Prostate gland (tissue), 2 donors: ENCODE data around the gene ACTN4. TPM values are rescaled to one million over a fixed set of nuclear protein-coding genes. Genes with fewer than 3 reads are reported as not detected.
"Not testable (repeated sequence)": the region's sequence is repeated elsewhere in the genome, so short reads cannot be mapped to it uniquely, and the experiment has no call there.

Source experiments
- DNase-seq: peaks from one replicate; pipeline ENCODE4 v3.0.0-alpha.2; 2019; ENCODE audit warnings: low spot score
- H3K27ac ChIP-seq, 2 donors: fragments of 200-600 bp; sonication (generic); 2 replicates each; pipeline ENCODE4 v1.5.1; 2017 to 2019
- H3K27me3 ChIP-seq: fragments of 200-600 bp; sonication (generic); replicated peaks from 2 replicates; pipeline ENCODE4 v1.5.1; 2019; ENCODE audit not compliant: insufficient read depth
- H3K36me3 ChIP-seq, 2 donors: fragments of 200-600 bp; sonication (generic); 1 replicate in 1 of 2; 2 replicates in 1 of 2; pipeline versions ENCODE4 v1.5.1 to v1.8.1; 2017 to 2019
- H3K4me1 ChIP-seq: fragments of 200-600 bp; sonication (generic); replicated peaks from 2 replicates; pipeline ENCODE4 v1.5.1; 2019
- H3K4me3 ChIP-seq, 2 donors: fragments of 200-600 bp; sonication (generic); 2 replicates each; pipeline ENCODE4 v1.5.1; 2017 to 2019
- H3K9me3 ChIP-seq: fragments of 200-600 bp; sonication (generic); 2 replicates; pipeline ENCODE4 v1.5.1; 2017
- POLR2A ChIP-seq: fragments of 450-650 bp; IDR thresholded peaks from one replicate; pipeline ENCODE4 v1.6.1; 2016; ENCODE audit warnings: antibody characterized with exemption, mild to moderate bottlenecking
- POLR2AphosphoS5 ChIP-seq: sonication (generic); formaldehyde crosslinking; IDR thresholded peaks from one replicate; pipeline ENCODE4 v1.6.1; 2017; ENCODE audit warnings: antibody characterized with exemption
- WGBS: methylation state at CpG from one replicate; pipeline ENCODE4 v1.1.5; 2018; 5-methylcytosine and 5-hydroxymethylcytosine counted together
- intact Hi-C: fragments of 100-400 bp; cut with DNase I; formaldehyde crosslinking; loops from one replicate; pipeline ENCODE4 v1.14.2; 2022
- total RNA-seq, 2 donors: library from RNA; depleted of rRNA; stranded (reverse); fragments of >200 nt; gene quantifications; one replicate each; pipeline ENCODE4 v1.1.0, GENCODE V29; 2016
- TF ChIP-seq, protein P1 (sequence below), 4 experiments: fragments of 200-600 bp in 2 of 4; fragments of 450-650 bp in 2 of 4; sonication (generic) in 2 of 4; IDR thresholded peaks; 1 replicate in 3 of 4; 2 replicates in 1 of 4; pipeline ENCODE4 v1.5.1; 2016 to 2019; ENCODE audit warnings: antibody characterized with exemption in 4 of 4, mild to moderate bottlenecking in 2 of 4, moderate library complexity in 2 of 4

The ACTN4 gene
- total RNA-seq, 2 donors from 2014 or later = 312 to 330 TPM

GRCh38 chr19:38763795-38764220, 116.4 kb downstream of the ACTN4 start:
- Histone ChIP-seq H3K27ac (no peak overlapping the region), H3K9me3 (no peaks in the 10 kb centered on the region), H3K36me3 (no peaks in the 10 kb centered on the region), H3K4me1 (no peaks in the 10 kb centered on the region), H3K27me3 (no peaks in the 10 kb centered on the region), H3K4me3 (no peak overlapping the region)
- WGBS = 94% methylated on average over 3 of the region's 3 CpGs
- DNase-seq = no peak
- intact Hi-C loops = no loop called here
- TF ChIP-seq POLR2AphosphoS5 = no peak
- no peak for TF ChIP-seq POLR2A
- TF ChIP-seq, protein P1, sequence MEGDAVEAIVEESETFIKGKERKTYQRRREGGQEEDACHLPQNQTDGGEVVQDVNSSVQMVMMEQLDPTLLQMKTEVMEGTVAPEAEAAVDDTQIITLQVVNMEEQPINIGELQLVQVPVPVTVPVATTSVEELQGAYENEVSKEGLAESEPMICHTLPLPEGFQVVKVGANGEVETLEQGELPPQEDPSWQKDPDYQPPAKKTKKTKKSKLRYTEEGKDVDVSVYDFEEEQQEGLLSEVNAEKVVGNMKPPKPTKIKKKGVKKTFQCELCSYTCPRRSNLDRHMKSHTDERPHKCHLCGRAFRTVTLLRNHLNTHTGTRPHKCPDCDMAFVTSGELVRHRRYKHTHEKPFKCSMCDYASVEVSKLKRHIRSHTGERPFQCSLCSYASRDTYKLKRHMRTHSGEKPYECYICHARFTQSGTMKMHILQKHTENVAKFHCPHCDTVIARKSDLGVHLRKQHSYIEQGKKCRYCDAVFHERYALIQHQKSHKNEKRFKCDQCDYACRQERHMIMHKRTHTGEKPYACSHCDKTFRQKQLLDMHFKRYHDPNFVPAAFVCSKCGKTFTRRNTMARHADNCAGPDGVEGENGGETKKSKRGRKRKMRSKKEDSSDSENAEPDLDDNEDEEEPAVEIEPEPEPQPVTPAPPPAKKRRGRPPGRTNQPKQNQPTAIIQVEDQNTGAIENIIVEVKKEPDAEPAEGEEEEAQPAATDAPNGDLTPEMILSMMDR (IDR thresholded peaks at IDR 0.05) = no peak

GRCh38 chr19:38765214-38765613, 117.8 kb downstream of the ACTN4 start:
- H3K36me3 ChIP-seq = no peaks in the 10 kb centered on the region
- TF ChIP-seq, protein P1 (IDR thresholded peaks at IDR 0.05) = no peak
- TF ChIP-seq POLR2AphosphoS5 (no peak), POLR2A (no peak)
- 95% methylated on average over 2 of the region's 2 CpGs for WGBS
- H3K4me3 ChIP-seq = no peak overlapping the region
- intact Hi-C loops = no loop called here
- no peaks in the 10 kb centered on the region for H3K9me3 ChIP-seq
- no peaks in the 10 kb centered on the region for H3K4me1 ChIP-seq
- H3K27me3 ChIP-seq = no peaks in the 10 kb centered on the region
- H3K27ac ChIP-seq = no peak overlapping the region
- DNase-seq = no peak

- no peak overlapping the region for H3K27ac ChIP-seq
- WGBS = 88% methylated on average over 10 of the region's 10 CpGs
- H3K4me3 ChIP-seq = no peak overlapping the region
- H3K36me3 ChIP-seq = no peaks in the 10 kb centered on the region
- TF ChIP-seq POLR2A (no peak), POLR2AphosphoS5 (no peak)
- TF ChIP-seq, protein P1 (IDR thresholded peaks at IDR 0.05) = no peak
- no peaks in the 10 kb centered on the region for H3K9me3 ChIP-seq
- no peaks in the 10 kb centered on the region for H3K4me1 ChIP-seq
- H3K27me3 ChIP-seq = no peaks in the 10 kb centered on the region
- no peak for DNase-seq
- intact Hi-C loops = no loop called here
Measured at GRCh38 chr19:38766276-38767047, 119.0 kb downstream of the ACTN4 start.

DNA sequence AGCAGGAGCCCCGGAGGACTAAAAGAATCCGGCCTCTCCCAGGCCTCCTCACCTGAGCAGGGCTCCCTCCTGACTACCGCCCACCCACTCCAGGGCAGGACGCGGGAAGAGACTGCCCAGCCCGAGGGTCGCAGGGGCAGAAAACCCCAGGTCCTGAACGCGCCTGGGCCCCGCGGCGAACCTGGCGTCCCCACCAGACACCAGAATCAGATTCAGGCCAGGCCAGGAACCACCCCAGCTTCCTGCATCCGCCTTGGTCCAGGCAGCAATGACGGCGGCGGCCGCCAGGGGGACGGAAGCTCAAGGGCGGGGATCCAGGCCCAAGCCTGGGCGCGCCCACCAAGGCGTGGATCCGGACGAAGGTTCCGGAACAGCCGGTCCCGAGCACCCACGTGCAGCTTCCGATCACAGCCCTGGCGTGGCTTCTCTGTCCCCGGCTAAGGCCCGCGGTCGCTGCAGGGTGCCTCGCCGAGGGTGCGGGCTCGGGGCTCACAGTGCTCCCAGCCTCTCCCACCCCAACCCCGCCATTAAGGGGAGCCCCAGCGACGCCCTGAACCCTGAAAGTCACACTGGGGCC, 122.3 kb downstream of the ACTN4 start:
- Histone ChIP-seq H3K4me1 (no peaks in the 10 kb centered on the region), H3K9me3 (no peaks in the 10 kb centered on the region), H3K4me3 (peak overlapping the region in 1 of 2 donors; percentile 13), H3K27me3 (no peaks in the 10 kb centered on the region), H3K36me3 (no peaks in the 10 kb centered on the region), H3K27ac (no peak overlapping the region)
- WGBS = 16% methylated on average over 38 of the region's 42 CpGs
- intact Hi-C loops = no loop called here
- peak; percentile 77 for TF ChIP-seq POLR2AphosphoS5
- peak; percentile 30 for TF ChIP-seq POLR2A
- TF ChIP-seq, protein P1 (IDR thresholded peaks at IDR 0.05) = peak in 3 of 4 experiments; percentile 68 to 96 (median 74)
- DNase-seq = peak; percentile 69

DNA sequence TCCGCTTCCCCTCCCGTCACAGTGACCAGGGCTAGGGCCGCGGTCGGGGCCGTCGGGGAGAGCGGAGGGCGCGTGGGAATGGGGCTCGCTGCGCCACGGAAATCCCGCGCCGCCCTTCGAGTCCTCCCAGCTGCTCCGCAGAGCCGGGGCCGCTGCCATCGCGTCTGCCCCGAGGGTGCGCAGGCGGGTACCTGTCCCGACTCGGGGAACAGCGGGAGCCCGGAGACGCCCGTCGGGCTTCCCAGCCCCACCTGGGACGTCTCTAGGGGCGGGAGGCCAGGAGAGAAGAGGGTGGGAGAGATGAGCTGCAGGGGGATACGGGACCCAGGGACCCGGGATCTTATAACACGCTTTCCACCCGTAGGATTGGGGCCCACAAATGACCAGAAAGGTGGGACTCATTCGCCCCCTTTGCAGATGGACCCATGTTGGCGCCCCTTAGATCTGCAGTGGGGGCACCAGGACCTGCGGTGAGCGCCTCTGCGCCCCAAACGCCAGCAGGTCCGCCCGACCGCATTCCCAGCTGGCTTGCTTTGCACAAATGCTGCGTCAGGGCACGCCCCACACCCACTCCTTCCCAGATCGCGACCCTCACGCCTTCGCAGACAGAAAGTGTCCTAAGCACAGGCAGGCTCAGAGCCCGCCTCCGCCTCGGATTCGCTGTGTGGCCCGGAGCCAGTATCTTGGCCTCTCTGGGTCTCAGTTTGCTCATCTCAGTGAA, 122.9 kb downstream of the ACTN4 start:
- H3K27ac ChIP-seq, H3K9me3 ChIP-seq, H3K4me1 ChIP-seq, intact Hi-C loops, H3K27me3 ChIP-seq, H3K36me3 ChIP-seq, DNase-seq: not testable (repeated sequence)
- H3K4me3 ChIP-seq = peak overlapping the region in 1 of 2 donors; percentile 13
- WGBS = 13% methylated on average over 6 of the region's 58 CpGs

GRCh38 chr19:38770949-38771275, 123.5 kb downstream of the ACTN4 start:
- intact Hi-C loops, H3K36me3 ChIP-seq, H3K9me3 ChIP-seq, H3K4me3 ChIP-seq, H3K27me3 ChIP-seq, H3K27ac ChIP-seq, DNase-seq, H3K4me1 ChIP-seq: not testable (repeated sequence)
- 9% methylated on average over 1 of the region's 22 CpGs for WGBS

- no CpG with 5 or more reads among the region's 30 CpGs for WGBS
- intact Hi-C loops, H3K4me1 ChIP-seq, H3K27ac ChIP-seq, DNase-seq, H3K9me3 ChIP-seq, H3K36me3 ChIP-seq, H3K27me3 ChIP-seq, H3K4me3 ChIP-seq: not testable (repeated sequence)
Measured at GRCh38 chr19:38771569-38771968, 124.1 kb downstream of the ACTN4 start.
